ENCODE data around the gene SLC9B1.

The SLC9B1 gene

DNA sequence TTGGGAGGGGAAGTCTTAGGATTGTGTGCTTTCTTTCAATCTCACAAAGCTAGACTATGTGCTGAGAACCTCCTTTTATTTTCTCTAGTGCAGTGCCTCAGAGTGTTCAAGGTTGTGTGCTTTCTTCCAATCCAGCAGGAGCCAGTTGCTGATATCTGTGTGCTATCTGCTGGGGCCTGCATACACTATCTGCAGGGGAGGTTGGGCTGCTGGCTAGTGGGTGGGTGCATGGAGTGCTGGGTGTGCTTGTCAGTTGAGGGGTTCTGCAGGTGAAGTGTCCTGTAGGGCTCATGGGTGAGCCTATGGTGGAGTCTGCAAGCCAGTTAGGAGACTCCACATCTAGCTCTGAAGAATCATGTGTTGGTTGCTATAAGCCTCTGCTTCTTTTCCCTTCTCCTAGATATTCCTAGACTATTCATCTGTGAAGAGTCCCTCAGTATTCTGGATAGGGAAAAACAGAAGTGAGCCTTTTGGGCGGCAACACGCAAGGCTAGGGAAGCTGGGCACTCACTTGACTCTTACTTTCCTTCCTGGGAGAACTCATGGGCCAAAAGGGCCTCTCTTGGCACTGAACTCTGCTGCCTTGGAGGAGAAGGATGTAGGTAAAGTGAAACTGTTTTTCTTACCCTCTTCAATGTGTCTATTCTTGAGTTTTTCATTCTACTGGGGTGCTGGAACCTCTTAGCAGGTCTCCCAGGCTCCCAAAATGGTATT is 158.7 kb downstream of the SLC9B1 start:
- in situ Hi-C loops (cut with HindIII; ENCODE audit: low pct_ligation_motif_present, low pct_unique_long_range_greater_than_20kb, low sequenced_read_pairs) = no loop called here
- no peak for DNase-seq

DNA sequence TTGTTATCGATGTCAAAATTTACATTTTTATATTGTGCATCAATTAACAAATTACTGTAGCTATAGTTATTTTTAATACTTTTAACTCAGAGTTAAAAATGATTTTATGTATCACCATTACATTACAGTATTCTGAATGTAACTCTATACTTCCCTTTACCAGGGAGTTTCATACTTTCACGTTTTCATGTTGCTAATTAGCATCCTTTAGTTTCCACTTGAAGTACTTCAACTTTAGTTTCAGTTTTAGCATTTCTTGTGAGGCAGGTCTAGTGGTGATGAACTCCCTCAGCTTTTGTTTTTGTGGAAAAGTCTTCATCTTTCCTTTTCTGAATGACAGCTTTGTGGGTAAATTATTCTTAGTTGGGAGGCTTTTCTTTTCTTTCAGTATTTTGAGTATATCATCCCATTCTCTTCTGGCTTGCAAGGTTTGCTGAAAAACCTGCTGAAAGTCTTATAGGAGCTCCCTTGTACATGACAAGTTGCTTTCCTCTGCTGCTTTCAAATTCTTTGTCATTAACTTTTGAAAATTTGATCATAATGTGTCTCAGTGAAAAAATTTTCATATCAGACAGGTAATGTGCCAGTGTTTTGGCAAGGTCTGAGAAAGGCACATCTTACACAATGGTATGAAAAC is 160.6 kb downstream of the SLC9B1 start:
- no peak for DNase-seq
- in situ Hi-C loops (cut with HindIII; ENCODE audit: low pct_ligation_motif_present, low pct_unique_long_range_greater_than_20kb, low sequenced_read_pairs) = no loop called here
